NCI-H524 (cell line): ENCODE results near the gene MARS1.

Experiments
- DNase-seq, 2 experiments: peaks; one replicate each; lab custom pipeline; 2025; lab: John Stamatoyannopoulos, UW

MARS1 gene

GRCh38 chr12:57473392-57473791 lies 14.5 kb upstream of the MARS1 start:
- no peak for DNase-seq

GRCh38 chr12:57473886-57474285 lies 14.0 kb upstream of the MARS1 start:
- DNase-seq, result no peak

- no peak for DNase-seq
Measured at GRCh38 chr12:57474430-57474829, 13.4 kb upstream of the MARS1 start.

GRCh38 chr12:57474862-57475261 lies 13.0 kb upstream of the MARS1 start:
- DNase-seq, result no peak

- no peak for DNase-seq
Measured at GRCh38 chr12:57475271-57476161, 12.4 kb upstream of the MARS1 start.

- no peak for DNase-seq
Measured at GRCh38 chr12:57476162-57476992, 11.5 kb upstream of the MARS1 start.

- DNase-seq, result no peak
Measured at GRCh38 chr12:57476993-57477709, 10.7 kb upstream of the MARS1 start.

- DNase-seq, result no peak
Measured at GRCh38 chr12:57477710-57478681, 9.9 kb upstream of the MARS1 start.

GRCh38 chr12:57479043-57479375 lies 8.9 kb upstream of the MARS1 start:
- peak in 1 of 2 experiments; percentile 28 for DNase-seq

- DNase-seq, result no peak
Measured at GRCh38 chr12:57479376-57480115, 8.3 kb upstream of the MARS1 start, which contains the start of gene ARHGAP9. Gene ARHGAP9 (minus strand): TSS chr12:57479866. CDS start chr12:57479406, 460 bp downstream.

- no peak for DNase-seq
Measured at GRCh38 chr12:57481671-57482070, 6.2 kb upstream of the MARS1 start.

GRCh38 chr12:57483466-57483865 lies 4.4 kb upstream of the MARS1 start:
- DNase-seq, result no peak

GRCh38 chr12:57485695-57486094 lies 2.2 kb upstream of the MARS1 start:
- DNase-seq, result peak in 1 of 2 experiments; percentile 11

GRCh38 chr12:57487055-57487596 lies 742 bp upstream of the MARS1 start:
- DNase-seq, result peak in 1 of 2 experiments; percentile 21

GRCh38 chr12:57488402-57489156 lies 711 bp downstream of the MARS1 start:
- DNase-seq, result peak; percentile 31 to 71

- DNase-seq, result no peak
Measured at GRCh38 chr12:57489157-57489641, 1.3 kb downstream of the MARS1 start.

- no peak for DNase-seq
Measured at GRCh38 chr12:57490126-57490525, 2.3 kb downstream of the MARS1 start.

GRCh38 chr12:57491393-57492280 lies 3.8 kb downstream of the MARS1 start:
- peak in 1 of 2 experiments; percentile 18 for DNase-seq
